GM18951 (cell line): ENCODE measurements around the gene PSG1.
"Not testable (repeated sequence)": the region's sequence is repeated elsewhere in the genome, so short reads cannot be mapped to it uniquely, and the experiment has no call there.

Source experiments
- POLR2A ChIP-seq: IDR thresholded peaks from 4 replicates; pipeline ENCODE4 v1.6.1; 2011; ENCODE audit warnings: mild to moderate bottlenecking; ENCODE audit not compliant: insufficient read length, insufficient read depth; ENCODE audit errors: extremely low read depth
- in situ Hi-C: fragments of 300-500 bp; cut with MboI; formaldehyde crosslinking; loops from one replicate; pipeline ENCODE4 v1.12.0; 2022; ENCODE audit warnings: low sequenced_read_pairs, mixed read lengths, inconsistent platforms; ENCODE audit not compliant: unreplicated experiment

The PSG1 gene

DNA sequence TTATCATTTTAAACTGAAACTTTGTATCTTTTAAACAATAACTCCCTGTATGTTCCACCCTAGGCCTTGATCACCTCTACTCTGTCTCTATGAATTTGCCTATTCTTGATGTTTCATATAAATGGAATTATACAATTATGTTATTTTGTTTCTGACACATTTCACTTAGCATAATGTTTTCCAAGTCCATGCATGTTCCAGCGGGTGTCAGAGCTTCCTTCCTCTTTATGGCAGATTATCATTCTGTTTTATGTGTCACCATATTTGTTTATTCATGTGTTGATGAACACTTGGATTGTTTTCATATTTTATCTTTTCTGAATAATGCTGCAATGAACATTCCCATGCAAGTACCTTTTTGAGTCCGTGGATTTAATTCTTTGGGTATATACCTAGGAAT, 3.2 kb upstream of the PSG1 start:
- in situ Hi-C loops, result not testable (repeated sequence)

DNA sequence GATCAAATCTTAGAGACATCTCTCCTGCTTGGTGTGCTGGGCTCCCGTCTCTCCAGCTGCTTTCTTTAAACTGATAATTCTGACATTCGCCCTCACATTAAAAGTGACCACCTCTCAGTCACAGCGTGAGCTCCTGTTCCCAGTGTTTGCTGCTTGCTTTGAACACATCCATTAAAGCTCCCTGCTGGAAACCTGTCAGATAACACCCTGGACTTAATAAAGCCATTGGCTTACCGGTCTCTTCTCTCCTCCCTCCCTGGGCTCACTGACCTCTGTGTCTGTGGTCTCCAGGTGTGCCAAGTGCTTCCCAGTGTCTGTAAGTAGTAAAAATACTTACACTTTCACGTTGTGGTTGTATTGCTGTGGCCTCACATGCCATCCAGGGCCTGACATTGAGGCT, 2.5 kb upstream of the PSG1 start:
- in situ Hi-C loops, result not testable (repeated sequence)

DNA sequence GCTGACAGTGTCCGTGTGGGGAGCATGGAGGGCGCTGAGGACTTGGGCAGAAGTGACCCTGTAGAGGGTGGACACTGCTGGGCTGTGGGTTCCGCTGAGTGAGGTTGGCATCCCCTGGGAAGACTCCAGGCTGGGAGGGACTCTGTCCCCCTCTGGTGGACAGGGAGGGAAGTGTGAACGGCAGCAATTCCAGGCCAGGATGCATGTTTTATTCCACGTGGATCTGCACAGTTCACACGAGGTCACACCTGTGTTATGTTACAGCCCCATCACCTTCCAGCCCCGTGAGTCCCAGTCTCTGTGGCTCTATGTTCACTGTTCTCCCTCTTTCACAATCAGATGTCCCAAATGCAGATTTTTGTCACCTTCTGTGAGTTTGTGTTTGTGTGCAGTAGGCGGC, 1.8 kb upstream of the PSG1 start:
- in situ Hi-C loops, result not testable (repeated sequence)

DNA sequence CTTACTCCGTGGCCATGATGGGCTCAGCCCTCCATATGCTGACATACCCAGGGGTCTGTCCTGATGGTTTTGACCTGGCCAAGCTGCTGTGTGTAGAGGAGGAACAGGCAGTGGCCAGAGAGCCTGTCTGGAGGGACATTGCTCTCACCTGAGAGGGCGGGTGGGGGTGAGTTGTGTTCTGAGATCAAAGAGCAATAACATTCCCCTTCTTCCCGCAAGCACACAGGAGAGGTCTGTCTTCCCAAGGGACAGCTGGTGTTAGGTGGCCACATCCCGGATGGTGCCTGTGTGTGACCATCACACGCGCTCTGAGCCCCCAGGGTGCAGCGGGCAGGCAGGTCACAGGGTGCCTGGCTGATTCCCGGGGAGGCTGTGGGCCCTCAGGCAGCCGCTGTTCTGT, 1.1 kb upstream of the PSG1 start:
- in situ Hi-C loops, result not testable (repeated sequence)

DNA sequence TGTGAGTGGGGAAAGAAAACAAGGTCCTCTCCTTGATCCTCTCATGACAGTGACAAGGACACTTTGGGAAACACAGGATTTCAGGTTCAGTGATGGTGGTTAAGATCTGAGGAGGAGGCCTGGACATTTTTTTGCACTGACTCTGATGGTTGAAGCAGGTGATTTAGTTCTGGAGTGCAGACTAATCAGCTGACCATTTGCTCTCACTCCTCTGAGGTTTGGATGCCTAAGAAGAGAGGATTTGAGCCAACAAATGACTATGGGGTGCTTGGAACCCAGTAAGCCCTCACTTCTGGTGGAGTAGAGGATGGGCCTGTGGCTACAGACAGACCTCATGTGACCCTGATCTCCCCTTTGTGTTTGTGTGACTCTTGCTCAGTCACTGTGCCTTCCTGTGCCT, 2.9 kb downstream of the PSG1 start:
- in situ Hi-C loops, result not testable (repeated sequence)

DNA sequence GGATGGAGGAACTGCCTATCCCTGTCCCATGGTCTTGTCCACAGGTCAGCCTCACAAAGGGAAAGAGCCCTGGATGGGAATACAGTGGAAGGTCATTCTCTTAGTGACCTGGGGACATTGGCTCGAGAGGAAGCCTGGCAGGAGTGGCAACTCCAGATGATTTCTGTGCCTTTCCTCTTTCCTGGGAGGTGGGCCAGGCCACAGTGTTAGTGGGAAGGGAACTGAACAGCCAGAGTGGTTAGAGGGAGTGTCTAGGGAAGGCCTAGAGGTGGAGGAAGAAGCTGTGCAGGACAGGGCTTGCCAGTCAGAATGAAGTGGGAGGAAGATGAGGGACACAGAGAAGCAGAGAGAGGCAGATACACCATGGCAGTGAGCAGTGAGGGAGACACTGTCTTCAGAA, 3.6 kb downstream of the PSG1 start:
- in situ Hi-C loops, result not testable (repeated sequence)

DNA sequence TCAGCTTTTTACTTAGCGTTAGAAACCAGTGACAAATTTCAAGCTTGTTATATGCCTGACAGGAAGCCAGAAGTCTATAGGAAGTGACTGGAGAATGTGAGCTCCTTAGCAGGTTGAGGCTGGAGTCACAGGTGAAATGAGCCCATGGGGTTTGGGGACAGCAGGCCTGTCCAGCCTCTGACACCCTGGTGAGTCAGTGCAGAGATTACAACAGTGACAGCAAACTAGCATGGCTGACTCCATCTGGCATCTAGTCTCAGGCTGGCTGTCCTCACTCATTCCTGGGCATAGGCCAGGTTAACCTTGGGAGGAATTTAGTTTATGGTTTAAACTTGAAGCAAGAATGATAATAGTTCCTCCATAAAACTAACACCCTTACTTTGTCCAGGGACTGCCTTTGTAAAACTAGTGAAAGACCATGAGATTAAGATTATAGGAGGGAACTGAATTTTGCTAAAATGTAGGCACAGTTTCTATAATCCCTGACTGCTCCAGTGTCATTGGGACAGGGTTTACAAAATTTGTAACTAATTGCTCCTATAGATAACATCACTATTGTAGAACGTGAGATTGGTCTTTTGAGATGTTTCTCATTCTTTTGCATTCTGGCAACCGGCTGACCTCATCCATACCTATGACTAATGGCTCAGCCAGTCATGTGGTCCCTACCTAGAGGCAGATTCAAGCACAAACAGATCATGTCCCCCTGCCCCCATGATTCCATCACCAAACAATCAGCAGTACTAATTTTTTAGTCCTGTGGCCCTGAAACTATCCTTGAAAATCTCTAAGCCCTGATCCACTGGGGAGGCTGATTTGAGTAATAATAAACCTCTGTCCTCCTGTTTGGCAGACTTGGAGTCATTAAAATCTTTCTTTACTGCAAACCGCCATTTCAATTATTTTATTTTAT, 4.4 kb downstream of the PSG1 start:
- in situ Hi-C loops, result not testable (repeated sequence)

DNA sequence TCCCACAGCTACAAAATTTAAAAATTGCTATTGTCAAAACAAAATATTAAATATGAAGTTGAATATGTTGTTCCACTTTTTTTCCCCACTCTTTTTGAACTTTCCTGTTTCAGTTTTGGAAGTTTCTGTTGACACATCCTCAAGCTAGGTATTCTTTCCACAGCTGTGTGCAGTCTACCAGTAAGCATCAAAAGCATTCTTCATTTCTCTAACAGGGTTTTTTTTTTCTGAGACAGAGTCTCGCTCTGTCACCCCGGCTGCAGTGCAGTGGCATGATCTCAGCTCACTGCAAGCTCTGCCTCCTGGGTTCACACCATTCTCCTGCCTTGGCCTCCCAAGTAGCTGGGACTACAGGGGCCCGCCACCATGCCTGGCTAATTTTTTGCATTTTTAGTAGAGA, 5.4 kb downstream of the PSG1 start:
- in situ Hi-C loops, result not testable (repeated sequence)

DNA sequence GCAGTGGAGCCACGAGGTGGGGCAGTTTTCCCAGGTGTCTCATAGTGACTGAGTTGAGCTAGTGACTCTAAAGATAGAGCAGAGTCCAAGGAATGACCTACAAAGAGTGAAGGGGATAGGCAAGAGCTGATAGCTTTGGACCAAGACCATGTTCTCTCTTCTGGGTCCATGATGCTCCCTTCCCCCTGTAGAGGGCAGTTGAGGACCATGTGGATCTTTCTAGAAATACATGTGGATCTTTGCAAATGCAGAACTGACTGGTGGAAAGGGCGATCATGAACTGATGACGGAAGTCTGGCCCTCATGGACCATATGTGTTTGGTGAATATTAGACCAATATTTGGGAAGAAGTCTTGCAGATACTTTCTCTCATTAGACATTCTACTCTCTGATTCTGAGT, 6.9 kb downstream of the PSG1 start:
- in situ Hi-C loops, result no loop called here
- TF ChIP-seq POLR2A, result no peak

DNA sequence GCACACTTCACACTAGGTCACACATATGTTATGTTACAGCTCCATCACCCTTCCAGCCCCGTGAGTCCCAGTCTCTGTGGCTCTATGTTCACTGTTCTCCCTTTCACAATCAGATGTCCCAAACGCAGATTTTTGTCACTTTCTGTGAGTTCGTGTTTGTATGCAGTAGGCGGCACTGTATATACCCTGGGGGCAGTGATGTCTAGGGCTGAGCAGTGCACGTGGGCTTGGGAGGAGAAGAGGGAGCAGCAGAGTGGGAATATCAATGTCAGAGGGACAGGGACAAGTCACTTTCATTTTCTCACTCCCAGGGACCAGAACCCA, 22.0 kb downstream of the PSG1 start:
- no peak for TF ChIP-seq POLR2A
- in situ Hi-C loops, result no loop called here

DNA sequence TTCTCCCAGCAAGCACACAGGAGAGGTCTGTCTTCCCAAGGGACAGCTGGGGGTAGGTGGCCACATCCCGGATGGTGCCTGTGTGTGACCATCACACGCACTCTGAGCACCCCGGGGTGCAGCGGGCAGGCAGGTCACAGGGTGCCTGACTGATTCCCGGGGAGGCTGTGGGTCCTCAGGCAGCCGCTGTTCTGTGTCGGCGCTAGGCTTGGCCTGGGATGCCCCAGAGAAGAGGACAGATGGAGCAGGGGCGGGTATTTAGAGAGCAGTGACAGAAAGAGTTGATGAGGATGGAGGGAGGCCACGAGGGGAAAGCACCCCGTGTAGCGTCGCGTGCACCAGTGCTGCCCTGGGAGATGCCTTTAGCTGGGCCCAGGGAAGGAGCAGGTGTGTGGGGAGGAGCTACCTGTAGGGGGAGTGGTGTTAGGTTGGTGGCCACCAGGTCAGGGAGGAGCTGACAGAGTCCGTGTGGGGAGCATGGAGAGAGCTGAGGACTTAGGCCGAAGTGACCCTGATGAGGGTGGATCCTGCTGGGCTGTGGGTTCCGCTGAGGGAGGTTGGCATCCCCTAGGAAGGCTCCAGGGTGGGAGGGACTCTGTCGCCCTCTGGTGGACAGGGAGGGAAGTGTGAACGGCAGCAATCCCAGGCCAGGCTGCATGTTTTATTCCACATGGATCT, 22.5 kb downstream of the PSG1 start:
- in situ Hi-C loops, result not testable (repeated sequence)

DNA sequence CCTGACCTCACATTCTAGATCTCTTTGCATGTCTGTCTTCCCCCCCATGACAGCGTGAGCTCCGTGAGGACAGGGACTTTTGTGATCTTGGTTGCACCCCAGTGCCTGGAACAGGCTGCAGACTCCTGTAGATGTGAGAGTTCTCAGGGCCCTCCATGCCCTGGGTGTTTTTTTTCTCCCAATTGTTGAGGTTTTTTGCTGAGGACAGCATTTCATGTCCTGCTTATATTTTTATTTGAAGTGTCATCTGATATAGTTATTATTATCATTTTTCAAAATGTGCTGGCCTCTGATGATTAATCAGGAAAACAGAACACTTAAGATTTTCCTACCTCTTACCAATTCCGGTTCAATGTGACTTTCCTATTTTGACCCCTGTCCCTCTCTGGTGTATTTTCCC, 24.8 kb downstream of the PSG1 start:
- in situ Hi-C loops, result not testable (repeated sequence)

DNA sequence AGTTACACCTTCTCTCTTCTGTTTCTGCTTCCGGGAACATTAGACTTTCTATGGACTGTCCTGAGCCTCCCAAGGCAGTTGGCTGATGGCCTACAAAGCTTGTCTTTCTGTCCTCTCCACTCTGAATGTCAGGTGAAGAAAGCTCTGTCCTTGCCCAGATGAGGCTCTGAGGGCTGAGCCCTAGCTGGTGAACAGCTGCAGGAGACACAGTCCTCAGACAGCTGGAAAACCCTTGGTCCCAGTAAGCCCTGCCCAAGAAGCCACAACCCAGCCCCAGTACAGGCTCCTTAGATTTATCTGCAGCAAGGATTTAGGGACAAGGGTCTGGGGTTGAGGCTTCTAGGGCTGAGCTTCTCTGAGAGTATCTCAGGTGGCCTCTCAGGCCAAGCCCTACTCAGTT, 26.3 kb downstream of the PSG1 start:
- in situ Hi-C loops, result not testable (repeated sequence)

DNA sequence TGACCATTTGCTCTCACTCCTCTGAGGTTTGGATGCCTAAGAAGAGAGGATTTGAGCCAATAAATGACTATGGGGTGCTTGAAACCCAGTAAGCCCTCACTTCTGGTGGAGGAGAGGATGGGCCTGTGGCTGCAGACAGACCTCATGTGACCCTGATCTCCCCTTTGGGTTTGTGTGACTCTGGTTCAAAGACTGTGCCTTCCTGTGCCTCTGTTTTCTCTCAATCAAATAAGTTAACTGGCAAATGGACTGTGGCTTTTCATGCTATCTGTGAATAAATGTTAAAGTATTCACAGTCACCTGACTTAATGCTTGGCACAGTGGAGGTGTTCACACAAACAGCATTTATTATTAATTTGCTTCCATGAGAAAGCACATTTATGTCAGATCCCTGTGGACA, 26.7 kb downstream of the PSG1 start:
- in situ Hi-C loops, result not testable (repeated sequence)

DNA sequence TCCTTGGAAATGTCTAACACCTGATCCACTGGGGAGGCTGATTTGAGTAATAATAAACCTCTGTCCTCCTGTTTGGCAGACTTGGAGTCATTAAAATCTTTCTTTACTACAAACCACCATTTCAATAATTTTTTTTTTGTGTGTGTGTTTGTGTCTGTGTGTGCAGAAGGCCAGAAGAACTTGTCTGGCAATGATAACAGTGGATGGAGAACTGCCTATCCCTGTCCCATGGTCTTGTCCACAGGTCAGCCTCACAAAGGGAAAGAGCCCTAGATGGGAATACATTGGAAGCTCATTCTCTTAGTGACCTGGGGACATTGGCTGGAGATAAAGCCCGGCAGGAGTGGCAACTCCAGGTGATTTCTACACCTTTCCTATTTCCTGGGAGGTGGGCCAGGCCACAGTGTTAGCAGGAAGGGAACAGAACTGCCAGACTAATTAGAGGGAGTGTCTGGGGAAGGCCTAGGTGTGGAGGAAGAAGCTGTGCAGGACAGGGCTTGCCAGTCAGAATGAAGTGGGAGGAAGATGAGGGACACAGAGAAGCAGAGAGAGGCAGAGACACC, 27.7 kb downstream of the PSG1 start:
- in situ Hi-C loops, result not testable (repeated sequence)
